ENCODE data around the gene SELL.

DNA sequence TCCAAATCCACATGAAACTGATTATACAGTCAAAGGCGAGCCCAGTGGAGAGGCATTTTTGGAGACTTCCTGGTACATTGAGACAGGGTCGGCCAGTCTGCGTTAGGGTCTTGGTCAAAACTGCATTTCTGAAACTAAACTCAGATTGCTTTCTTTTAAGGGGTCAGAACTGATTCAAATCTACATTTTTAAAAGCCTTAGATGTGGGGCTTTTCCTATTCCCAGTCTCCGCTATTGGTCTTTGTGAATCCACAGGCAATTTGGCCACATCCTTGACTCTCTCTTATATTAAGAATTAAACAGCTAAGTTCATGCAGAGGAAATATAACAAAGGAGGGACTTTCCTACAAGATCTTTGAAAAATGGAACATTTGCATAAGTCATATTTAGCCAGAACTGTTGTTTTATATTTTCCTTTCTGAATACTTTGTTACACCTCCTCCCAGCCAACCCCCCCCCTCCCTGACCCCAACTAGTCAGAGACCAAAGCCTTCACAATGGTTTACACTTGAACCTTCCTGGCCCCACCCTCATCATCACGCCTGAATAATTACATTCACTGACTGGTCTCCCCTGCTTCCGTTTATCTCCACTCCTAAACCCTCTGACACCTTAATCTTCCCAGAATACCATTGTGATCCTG is 30.9 kb downstream of the SELL start:
- no peak for TF ChIP-seq SUZ12 (IDR thresholded peaks at IDR 0.05)
- TF ChIP-seq FOXA1 (IDR thresholded peaks at IDR 0.05): no peak
- TF ChIP-seq SP1 (IDR thresholded peaks at IDR 0.05): no peak
- TF ChIP-seq ELF4 (IDR thresholded peaks at IDR 0.05): no peak
- no peak for TF ChIP-seq L3MBTL2 (conservative IDR thresholded peaks at IDR 0.05)
- no peak for TF ChIP-seq BHLHE40 (IDR thresholded peaks at IDR 0.05; ENCODE audit: borderline replicate concordance)
